HG03108 (cell line): Measurements from ENCODE around the gene TTC21A.
"Not testable (repeated sequence)": the region's sequence is repeated elsewhere in the genome, so short reads cannot be mapped to it uniquely, and the experiment has no call there.

Source experiments
- ATAC-seq: cut with Tn5 transposase; IDR thresholded peaks from one replicate; pipeline ENCODE4 v1.9.1; 2021; ENCODE audit warnings: moderate library complexity; ENCODE audit not compliant: unreplicated experiment

TTC21A gene

DNA sequence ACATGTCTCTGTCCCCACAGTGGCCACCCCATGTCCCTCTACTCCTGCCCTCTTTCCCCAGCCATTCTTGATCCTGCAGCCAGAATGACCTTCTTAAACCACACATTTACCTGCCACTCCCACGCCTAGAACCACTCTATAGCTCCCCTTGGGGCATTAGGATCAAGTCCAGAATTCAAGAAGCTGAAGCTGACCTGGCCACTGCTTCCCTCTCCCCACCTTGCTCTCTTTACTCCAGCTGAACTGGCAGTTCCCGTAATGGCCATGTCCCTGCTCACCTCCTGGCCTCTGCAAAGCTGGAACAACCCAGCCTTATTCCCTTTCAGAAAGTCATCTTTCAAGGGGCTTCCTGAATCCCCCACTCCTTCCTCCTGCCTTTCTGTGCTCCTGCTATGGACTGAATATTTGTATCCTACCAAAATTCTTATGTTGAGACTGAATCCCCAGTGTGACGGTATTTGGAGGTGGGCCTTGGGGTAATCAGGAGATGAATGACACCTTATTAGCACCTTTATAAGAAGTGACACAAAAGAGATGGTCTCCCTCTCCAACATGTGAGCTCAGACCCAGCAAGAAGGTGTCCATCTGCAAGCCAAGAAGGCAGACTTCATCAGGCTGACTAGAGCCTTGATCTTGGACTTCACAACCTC is 42.1 kb downstream of the TTC21A start:
- no peak for ATAC-seq

DNA sequence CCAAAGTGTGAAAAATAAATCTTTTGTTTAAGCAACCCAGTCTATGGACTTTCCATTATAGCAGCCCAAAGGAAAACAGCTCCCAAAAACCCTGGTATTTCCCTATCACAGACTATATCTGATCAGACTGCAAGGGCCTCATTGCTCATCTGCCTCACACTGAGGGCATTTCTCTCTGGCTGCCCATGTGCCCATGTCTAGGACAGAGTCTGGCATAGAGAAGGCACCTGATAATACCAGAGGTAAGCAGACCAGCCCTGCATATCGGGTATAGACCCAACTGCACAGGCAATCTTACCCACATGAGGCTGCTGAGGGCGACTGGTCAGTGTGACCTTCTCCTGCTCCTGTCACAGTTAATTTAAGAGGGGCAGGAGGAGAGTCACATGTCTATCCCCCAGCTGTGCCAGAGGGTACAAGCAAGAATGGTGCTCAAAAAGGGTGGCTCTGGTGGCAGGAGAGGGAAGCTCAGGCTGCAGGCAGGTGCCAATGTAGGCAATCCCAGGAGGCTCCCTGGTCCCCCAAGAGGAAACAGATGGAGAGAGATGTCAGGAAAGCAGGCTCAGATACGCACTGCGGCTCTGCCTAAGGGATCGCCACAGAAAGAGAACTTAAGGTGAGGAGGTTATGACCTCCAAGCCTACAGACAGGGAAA is 42.8 kb downstream of the TTC21A start:
- ATAC-seq, result no peak

DNA sequence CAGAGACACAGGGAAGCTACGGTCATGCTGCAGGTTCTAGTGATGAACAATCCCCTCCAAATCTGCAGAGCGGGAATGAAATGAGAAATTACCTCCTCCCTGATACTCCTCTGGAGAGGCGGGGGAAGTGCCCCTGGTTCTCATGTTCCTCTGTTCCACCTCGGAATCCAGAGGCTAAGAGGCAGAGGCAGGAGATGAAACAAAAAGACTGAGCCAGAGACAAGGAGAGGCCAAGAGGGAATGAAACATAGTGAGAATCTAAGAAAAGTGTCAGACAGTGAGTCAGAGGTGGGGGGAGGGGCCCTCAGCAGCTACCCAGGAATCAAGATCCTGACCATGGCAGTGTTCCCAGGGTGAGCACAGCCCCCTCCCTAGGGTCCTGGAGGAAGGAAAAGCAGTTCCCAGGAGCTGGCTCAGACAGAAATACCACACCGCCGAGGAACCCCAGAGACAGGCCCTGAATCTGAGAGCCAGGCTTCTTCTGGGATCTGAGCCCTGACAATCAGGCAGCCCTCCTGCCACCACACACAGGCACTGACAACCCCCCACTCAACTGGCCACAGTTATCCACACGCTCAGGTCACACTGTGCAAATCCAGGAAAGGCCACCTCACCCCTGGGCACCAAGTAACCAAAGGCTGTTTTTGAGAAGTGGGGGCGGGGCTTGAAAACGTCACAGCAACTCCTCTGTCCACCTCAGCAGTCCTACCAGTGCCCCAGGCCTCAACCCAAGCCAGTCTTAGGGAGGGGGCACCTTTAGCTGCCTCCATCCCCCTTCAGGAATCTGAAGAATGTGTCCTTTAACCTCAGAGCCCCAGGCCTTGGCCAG is 43.5 kb downstream of the TTC21A start:
- no peak for ATAC-seq

DNA sequence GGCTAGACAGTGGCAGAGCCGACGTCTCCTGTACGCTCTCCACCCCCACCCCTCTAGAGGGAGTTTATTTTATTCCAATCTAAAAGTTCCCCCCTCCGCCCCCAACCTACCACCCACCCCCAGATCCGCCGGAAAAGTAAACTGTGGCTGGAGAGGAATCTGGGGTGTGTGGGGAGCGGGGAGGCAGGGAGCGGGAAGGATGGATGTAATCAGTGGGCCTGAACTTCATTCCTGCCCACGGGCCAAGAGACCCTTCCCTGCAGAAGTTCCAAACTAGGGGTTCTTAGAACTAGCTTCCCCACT is 46.4 kb downstream of the TTC21A start:
- ATAC-seq, result no peak

DNA sequence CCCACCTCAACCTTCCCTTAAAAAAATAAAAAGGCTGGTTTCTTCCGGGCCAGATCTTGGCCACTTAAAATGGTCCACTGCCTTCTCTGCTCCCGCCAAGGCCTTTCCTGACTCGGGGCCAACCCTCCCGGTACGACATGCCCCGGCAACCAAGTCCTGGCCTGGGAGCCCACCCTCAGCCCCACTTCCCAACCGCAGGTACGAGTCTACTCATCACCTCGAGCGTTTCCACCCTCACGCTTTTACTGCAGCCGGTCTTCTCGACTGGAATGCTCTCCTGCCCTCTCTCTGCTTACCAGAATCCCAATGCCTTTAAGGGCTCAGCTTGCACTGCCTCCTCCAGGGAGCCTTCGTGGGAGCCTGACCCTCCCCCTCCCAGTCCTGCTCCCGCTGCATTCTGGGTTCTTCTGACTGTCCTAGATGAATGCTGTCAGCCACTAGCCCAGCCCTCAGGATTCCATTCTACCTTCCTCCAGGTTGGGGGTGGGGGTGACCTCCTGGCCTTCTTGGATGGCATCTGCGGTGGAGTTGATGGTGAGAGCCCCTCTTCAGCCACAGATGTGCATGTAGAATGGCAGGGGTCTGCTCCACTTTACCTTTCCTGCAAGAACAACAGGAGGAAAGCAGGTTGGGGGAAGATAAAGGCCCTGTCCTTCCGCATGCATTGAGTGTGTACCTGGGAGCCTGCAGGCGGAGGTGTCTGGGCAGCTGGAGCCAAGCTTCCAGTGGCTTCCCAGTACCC is 47.0 kb downstream of the TTC21A start:
- no peak for ATAC-seq

DNA sequence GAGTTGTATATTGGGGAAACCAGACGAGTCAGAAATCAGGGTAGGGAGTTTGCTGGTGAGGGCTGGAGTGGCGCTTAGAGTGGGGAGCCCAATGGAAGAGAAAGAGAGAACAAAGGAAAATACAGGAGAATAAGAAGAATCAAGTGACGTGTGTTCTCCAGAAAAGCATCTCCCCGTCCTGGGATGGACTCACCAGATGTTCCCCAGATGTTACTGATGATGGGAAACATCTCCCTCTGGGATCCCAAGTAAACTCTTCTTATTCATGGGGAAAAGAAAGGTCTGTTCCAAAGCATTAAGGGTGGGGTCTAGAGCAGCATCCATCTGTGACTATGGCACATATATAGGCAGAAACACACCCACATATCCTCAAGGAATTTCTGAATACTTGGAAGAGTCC is 48.9 kb downstream of the TTC21A start:
- ATAC-seq, result no peak

DNA sequence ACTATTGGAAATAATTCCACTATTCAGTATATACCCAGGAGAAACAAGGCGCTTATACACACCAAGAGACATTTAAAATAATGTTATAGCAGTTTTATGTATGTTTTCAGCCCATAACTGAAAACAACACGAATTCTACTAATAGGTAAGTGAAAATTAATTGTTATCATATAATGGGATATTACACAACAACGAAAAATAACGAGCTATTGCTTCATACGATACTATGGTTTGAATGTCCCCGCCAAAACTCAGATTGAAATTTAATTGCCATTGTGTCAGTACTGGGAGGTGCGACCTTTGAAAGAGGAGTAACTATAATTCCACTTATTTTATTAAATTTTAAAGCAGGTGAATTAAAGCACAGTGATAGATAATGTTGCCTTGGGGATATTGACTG is 49.9 kb downstream of the TTC21A start:
- ATAC-seq, result no peak

DNA sequence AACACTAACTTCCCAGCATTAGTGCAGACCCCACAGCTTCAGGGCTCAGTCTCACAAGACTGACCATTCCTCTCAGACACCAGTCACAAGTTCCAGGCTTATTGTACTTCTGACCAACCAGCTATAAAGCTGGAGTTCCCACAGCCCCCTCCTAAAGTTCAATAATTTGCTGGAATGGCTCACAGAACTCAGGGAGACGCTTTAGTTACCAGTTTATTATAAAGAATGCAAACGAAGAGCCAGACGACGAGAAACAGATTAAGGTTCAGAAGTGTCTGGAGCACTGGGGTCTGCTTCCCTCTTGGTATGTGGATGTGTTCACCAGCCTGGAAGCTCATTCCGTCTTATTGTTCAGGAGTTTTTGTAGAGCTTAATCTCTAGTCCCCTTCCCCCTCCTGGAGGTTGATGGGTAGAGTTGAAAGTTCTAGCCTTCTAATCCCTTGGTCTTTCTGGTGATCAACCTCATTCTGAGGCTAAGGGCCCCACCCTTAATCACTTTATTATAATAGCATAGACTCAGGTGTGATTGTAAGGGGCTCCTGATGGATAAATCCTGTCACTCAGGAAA is 50.8 kb downstream of the TTC21A start:
- ATAC-seq, result no peak

DNA sequence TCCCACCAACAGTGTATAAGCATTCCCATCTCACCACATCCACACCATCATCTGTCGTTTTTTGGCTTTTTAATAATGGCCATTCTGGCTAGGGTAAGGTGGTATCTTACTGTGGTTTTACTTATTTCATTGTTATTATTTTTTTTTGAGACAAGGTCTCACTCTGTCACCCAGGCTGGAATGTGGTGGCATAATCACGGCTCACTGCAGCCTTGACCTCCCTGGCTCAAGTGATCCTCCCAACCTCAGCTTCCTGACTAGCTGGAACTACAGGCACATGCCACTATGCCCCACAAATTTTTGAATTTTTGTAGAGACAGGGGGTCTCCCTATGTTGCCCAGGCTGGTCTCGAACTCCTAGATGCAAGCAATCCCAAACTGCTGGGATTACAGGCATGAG is 56.9 kb downstream of the TTC21A start:
- ATAC-seq, result no peak

DNA sequence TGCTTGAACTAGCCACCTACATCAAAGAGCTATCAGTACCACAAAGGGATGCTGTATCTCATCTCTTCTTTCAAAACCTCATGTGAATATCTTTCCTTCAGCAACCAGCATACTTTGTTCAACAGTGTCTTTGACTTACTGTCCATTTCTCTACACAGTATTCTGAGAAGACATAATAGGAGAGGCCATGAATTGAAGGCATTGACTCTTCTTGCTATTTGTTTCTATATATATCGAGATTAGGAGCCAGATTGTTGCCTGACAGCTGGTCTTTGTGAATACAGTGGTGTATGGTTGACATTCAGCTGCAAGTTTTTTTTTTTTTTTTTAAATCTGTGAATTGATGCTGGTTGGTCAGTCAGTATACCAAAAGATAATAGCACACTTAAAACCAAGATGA is 58.0 kb downstream of the TTC21A start:
- ATAC-seq, result no peak

DNA sequence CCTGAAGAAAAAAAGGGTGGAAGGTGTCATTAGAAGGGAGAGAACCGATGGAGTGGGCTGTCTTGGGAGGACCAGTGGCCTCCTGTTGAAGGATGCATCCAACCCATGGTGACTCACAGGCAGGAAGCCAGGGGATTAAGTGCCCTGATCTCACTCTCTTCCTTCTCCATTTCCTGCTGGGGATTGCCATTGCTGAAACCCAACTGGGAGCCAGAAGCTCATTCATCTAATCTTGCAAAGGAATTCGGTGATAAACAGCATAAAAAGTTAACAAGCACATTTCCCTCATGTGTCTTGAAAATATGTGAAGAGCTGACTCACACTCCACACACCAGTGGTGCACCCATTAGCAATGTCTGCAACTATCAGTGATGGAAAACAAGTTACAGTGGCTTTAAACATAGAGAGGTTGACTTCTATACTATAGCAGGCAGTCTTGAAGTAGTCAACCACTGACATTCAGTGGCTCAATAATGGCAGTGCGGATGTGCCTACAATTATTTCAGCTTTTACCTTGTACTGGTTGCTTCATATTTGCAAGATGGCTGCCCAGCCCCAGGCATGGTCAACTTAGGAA is 58.7 kb downstream of the TTC21A start:
- no peak for ATAC-seq

DNA sequence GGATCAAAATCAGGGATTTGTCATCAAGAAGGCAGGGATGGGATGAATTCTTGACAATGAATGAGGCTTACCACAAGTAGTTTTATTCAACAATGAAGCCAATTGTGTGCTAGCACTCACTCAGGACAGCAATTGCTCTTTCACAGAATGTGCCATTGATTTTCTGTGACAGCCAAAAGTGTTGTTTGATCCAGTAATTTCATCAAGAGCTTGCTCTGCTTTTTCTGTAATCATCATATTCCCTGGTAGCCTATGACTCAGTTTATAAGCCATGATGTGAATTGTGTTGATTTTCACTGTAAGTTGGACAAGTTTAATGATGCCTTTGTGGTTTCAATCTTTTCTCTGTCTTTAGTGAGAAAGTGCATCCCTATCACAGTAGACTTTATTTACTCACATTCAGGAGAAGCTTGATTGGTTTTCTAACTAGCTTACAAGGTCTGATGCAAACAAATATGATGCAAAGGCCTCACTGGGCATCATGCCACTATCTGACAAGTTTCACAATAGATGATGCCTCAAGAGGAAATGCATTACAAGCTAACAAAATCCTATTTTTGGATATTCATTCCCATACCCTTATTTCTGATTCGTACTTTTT is 59.6 kb downstream of the TTC21A start:
- ATAC-seq, result no peak

DNA sequence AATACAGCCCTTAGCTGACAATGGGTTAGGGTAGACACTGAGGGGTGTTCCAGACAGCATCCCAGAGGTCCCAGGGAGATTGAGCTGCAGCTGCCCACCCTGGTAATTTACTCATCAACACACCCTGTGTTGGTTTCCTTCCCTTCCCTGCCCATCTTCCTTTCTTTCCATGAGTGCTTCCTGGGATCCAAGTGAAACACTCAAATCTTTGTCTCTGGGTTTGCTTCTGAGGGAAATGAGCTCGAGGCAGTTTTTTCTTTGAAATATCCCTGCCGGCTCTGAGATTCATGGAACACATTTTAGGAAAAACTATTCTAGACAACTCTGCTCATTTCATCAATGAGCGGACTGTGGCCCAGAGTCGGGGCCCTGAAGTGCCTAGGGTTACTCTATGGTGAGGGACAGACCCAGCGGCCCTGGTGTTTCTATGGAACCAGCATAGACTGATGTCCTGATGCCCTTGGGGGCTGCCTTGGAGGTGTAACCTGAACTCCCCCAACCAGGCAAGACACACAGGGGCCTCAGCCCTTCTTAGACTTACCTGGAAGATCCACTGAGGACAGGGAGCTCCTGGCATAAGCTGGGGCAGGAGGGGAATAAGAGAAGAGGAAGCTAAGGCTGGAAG is 60.8 kb downstream of the TTC21A start:
- ATAC-seq, result no peak

DNA sequence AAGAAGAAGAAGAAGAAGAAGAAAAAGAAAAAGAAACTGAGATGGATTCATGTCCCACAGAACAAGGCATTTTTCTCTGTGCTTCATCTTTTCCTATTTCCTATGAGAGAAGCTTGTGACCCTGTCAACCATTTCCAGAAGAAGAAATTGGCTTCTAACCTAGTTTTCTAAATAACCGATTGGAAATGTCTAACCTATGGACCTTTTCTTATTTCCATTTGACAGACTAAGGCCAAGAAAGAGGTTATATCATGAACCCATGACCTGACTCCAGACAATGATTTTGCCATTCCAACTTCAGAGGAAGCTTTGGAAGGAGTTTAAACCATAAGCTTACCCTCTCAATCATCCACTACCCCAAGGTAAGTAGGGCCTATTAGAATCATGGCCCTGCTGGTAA is 62.2 kb downstream of the TTC21A start:
- ATAC-seq, result no peak

DNA sequence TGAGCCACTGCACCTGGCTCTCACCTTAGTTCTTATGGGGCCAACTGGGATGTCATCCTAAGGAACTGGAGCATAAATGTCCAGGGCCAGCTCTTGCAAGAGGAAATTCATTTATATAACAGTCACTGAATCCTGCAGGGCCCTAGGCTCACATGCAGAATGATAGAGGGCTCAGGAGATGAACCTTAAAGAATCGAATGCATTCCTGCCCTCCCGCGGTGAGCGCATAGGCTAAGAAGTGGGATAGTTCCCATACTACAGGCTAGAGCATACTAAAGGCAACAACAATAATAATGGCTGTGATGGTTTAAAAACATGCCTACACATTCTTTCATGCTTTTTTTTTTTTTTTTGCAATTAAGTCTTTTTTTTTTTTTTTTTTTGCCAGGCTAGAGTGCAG is 63.0 kb downstream of the TTC21A start:
- no peak for ATAC-seq

DNA sequence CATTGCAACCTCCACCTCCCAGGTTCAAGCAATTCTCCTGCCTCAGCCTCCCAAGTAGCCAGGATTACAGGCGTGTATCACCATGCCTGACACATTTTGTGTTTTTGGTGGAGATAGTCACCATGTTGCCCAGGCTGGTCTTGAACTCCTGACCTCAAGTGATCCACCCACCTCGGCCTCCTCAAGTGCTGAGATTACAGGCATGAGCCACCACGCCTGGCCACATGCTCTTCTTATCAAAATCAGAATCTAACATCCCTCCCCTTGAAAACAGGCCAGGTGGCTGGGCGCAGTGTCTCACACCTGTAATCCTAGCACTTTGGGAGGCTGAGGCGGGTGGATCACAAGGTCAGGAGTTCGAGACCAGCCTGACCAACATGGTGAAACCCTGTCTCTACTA is 63.4 kb downstream of the TTC21A start:
- ATAC-seq, result not testable (repeated sequence)

DNA sequence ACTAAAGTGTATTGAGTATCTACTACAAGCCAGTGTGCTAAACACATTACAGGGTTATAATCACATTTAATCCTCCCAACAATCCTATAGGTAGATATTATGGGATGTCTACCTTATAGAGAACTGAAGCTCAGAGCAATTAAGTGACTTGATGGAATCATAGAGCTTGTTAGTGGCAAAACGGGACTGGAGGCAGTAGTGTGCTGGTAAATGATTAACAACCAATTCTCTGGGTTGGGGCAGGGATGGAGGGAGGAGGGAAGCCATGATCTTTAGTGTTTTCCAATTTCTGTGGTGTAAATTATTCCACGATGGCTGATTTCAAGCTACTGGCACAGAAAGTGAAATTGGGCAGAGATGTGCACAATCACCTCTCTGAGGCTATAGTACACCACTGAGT is 64.4 kb downstream of the TTC21A start:
- ATAC-seq, result no peak

DNA sequence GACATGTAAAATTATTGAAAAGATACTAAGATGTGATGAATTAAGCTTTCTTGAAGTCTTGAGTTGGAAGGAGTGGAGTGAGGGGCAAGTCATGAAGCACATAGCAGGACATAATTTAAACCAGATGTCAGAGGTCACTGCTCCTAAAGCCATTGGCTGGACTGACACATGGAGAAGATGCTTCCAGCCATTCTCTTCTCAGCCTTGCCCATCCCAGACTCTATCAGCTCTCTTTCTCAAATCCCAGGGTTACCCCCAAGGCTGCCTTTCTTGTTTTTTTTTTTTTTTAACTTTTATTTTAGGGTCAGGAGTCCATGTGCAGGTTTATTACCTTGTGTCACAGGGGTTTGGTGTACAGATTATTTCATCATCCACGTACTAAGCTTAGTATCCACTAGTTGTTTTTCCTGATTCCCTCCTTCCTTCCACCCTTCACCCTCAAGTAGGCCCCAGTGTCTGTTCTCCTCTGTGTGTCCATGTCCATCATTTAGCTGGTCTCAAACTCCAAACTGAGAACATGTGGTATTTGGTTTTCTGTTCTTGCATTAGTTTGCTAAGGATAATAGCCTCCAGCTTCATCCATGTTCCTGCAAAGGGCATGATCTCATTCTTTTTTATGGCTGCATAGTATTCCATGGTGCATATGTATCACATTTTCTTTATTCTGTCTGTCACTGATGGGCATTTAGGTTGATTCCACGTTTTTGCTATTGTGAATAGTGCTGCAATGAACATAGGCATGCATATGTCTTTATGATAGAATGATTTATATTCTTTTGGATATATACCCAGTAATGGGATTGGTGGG is 66.0 kb downstream of the TTC21A start:
- ATAC-seq, result no peak

DNA sequence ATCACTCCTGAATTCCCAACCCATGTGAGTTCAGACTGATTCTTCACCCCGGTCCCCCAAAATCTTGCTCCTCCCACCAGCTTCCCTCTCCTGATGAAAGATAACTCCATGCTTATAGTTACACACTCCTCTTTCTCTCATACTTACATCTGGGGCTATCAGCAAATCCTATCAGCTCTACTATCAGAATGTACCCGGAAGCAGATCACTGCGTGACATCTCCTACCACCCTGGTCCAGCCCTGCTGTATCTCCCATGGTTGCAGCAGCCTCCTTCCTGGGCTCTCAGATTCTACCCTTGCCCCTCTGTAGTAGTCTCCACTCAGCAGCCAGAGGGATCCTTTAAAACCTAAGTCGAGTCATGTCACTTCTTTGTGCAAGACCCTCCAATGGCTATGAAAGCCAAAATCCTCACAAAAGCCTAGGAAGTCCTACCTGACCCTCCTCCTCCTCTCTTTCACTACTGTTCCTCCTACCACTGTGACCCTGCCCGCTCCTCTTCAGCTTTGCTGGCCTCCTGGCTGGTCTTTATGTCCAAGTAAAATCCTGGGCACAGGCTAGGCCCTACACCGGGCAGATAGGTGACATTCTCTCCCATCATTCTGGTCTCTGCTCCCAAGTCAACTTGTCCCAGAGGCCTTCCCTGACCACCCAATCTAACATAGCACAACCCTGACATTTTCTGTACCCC is 68.7 kb downstream of the TTC21A start:
- no peak for ATAC-seq
